Activated CD8-positive, alpha-beta memory T cell treated with anti-CD3 and anti-CD28 coated beads, Interleukin-2, amount 50 U/mL, for 48 hours (primary cell): ENCODE measurements around the gene FEM1A.
A peak's percentile ranks its signal among the peaks of the same experiment; 100 is the strongest.
"Not testable (repeated sequence)": the region's sequence is repeated elsewhere in the genome, so short reads cannot be mapped to it uniquely, and the experiment has no call there.

Experiments used
- DNase-seq: peaks from one replicate; pipeline ENCODE4 v3.0.0-alpha.2; 2020

Gene FEM1A

GRCh38 chr19:4775627-4776152 is 15.8 kb upstream of the FEM1A start:
- no peak for DNase-seq

- DNase-seq = no peak
These were observed 14.9 kb upstream of the FEM1A start for GRCh38 chr19:4776436-4777211.

GRCh38 chr19:4778124-4778523 is 13.4 kb upstream of the FEM1A start:
- not testable (repeated sequence) for DNase-seq

- no peak for DNase-seq
These were observed 10.7 kb upstream of the FEM1A start for GRCh38 chr19:4780860-4781259.

- no peak for DNase-seq
These were observed 9.7 kb upstream of the FEM1A start for GRCh38 chr19:4781801-4782200.

- DNase-seq = not testable (repeated sequence)
These were observed 5.0 kb upstream of the FEM1A start for GRCh38 chr19:4786412-4787016.

- DNase-seq = peak; percentile 65
These were observed 708 bp downstream of the FEM1A start for GRCh38 chr19:4792019-4792865.

GRCh38 chr19:4792866-4793195 is 1.3 kb downstream of the FEM1A start:
- DNase-seq = not testable (repeated sequence)

- not testable (repeated sequence) for DNase-seq
These were observed 1.7 kb downstream of the FEM1A start for GRCh38 chr19:4793278-4793677.

- DNase-seq = no peak
These were observed 3.4 kb downstream of the FEM1A start for GRCh38 chr19:4794971-4795370.

- DNase-seq = no peak
These were observed 3.9 kb downstream of the FEM1A start for GRCh38 chr19:4795400-4795799.

GRCh38 chr19:4800591-4801081 is 9.1 kb downstream of the FEM1A start:
- no peak for DNase-seq

- DNase-seq = no peak
These were observed 9.6 kb downstream of the FEM1A start for GRCh38 chr19:4801085-4801619.

GRCh38 chr19:4802711-4803110 is 11.2 kb downstream of the FEM1A start:
- no peak for DNase-seq

- peak; percentile 83 for DNase-seq
These were observed 12.5 kb downstream of the FEM1A start for GRCh38 chr19:4803736-4804695.

- not testable (repeated sequence) for DNase-seq
These were observed 13.6 kb downstream of the FEM1A start for GRCh38 chr19:4805140-4805539.

- DNase-seq = no peak
These were observed 14.8 kb downstream of the FEM1A start for GRCh38 chr19:4806384-4806783.

- no peak for DNase-seq
These were observed 15.7 kb downstream of the FEM1A start for GRCh38 chr19:4807188-4807587.

GRCh38 chr19:4811328-4812131 is 20.0 kb downstream of the FEM1A start:
- DNase-seq = peak; percentile 99

GRCh38 chr19:4814625-4815425 is 23.3 kb downstream of the FEM1A start:
- no peak for DNase-seq
